Keratinocyte (primary cell): ENCODE data around the gene REEP6. TPM values are rescaled to one million over a fixed set of nuclear protein-coding genes. Genes with fewer than 3 reads are reported as not detected.

Experiments
- DNase-seq: peaks from one replicate; pipeline ENCODE4 v3.0.0-alpha.2; 2011; ENCODE audit warnings: low read depth, missing footprints, low spot score
- FAIRE-seq: peaks from 2 replicates; lab custom pipeline; 2011; peaks lifted over from hg19 to GRCh38; lab: Jason Lieb, UNC
- H2AFZ ChIP-seq: 2 replicates; pipeline ENCODE4 v1.6.0; 2012; ENCODE audit warnings: low read length, control low read depth, inconsistent platforms; ENCODE audit not compliant: control insufficient read depth
- H3K27ac ChIP-seq: 2 replicates; pipeline ENCODE4 v1.5.1; 2011; ENCODE audit warnings: low read length; ENCODE audit not compliant: control insufficient read depth, insufficient read depth
- H3K27me3 ChIP-seq: 3 replicates; pipeline ENCODE4 v1.6.0; 2011; ENCODE audit warnings: low read length; ENCODE audit not compliant: control insufficient read depth, insufficient read depth; ENCODE audit errors: extremely low read depth
- H3K36me3 ChIP-seq, 2 experiments: 2 replicates in 1 of 2; 3 replicates in 1 of 2; pipeline ENCODE4 v1.5.1; 2011; ENCODE audit warnings: low read length in 2 of 2, mild to moderate bottlenecking in 1 of 2; ENCODE audit not compliant: control insufficient read depth in 2 of 2, insufficient read depth in 2 of 2; ENCODE audit errors: extremely low read depth in 1 of 2
- H3K4me1 ChIP-seq: 3 replicates; pipeline ENCODE4 v1.5.1; 2011; ENCODE audit warnings: low read length; ENCODE audit not compliant: control insufficient read depth, insufficient read depth; ENCODE audit errors: extremely low read depth
- H3K4me2 ChIP-seq: 3 replicates; pipeline ENCODE4 v1.6.0; 2011; ENCODE audit warnings: low read depth, low read length; ENCODE audit not compliant: control insufficient read depth, insufficient read depth; ENCODE audit errors: extremely low read depth
- H3K4me3 ChIP-seq, 3 experiments: fragments of 200-600 bp in 1 of 3; sonication (generic) in 1 of 3; 2 replicates in 2 of 3; 3 replicates in 1 of 3; pipeline ENCODE4 v1.5.1; 2011 to 2016; ENCODE audit warnings: low read length in 3 of 3, mild to moderate bottlenecking in 3 of 3, control low read depth in 2 of 3, inconsistent platforms in 1 of 3, low read depth in 1 of 3, mixed read lengths in 1 of 3, mixed run types in 1 of 3, moderate library complexity in 1 of 3; ENCODE audit not compliant: control insufficient read depth in 2 of 3, insufficient read depth in 2 of 3; ENCODE audit errors: extremely low read depth in 1 of 3
- H3K79me2 ChIP-seq: 2 replicates; pipeline ENCODE4 v1.6.0; 2012; ENCODE audit warnings: low read length; ENCODE audit not compliant: control insufficient read depth, insufficient read depth
- H3K9ac ChIP-seq: 3 replicates; pipeline ENCODE4 v1.6.0; 2011; ENCODE audit warnings: low read length; ENCODE audit not compliant: control insufficient read depth, insufficient read depth; ENCODE audit errors: extremely low read depth
- H3K9me1 ChIP-seq: 3 replicates; pipeline ENCODE4 v1.6.0; 2011; ENCODE audit warnings: low read length; ENCODE audit not compliant: control insufficient read depth, insufficient read depth; ENCODE audit errors: extremely low read depth
- H3K9me3 ChIP-seq: 2 replicates; pipeline ENCODE4 v1.5.1; 2012; ENCODE audit warnings: low read depth, low read length; ENCODE audit not compliant: control insufficient read depth
- H4K20me1 ChIP-seq: 3 replicates; pipeline ENCODE4 v1.6.0; 2011; ENCODE audit warnings: low read length; ENCODE audit not compliant: control insufficient read depth, insufficient read depth; ENCODE audit errors: extremely low read depth
- CTCF ChIP-seq, 3 experiments: IDR thresholded peaks in 1 of 3; conservative IDR thresholded peaks in 1 of 3; optimal IDR thresholded peaks in 1 of 3; 2 replicates in 2 of 3; 3 replicates in 1 of 3; pipeline versions ENCODE3 to v1.5.1; 2011; ENCODE audit warnings: low read length in 3 of 3, mild to moderate bottlenecking in 3 of 3, moderate library complexity in 2 of 3, control low read depth in 1 of 3, inconsistent platforms in 1 of 3; ENCODE audit not compliant: insufficient read depth in 2 of 3; ENCODE audit errors: extremely low read depth in 1 of 3
- EZH2 ChIP-seq: IDR thresholded peaks from one replicate; pipeline ENCODE4 v1.6.1; 2012; ENCODE audit warnings: inconsistent platforms, mild to moderate bottlenecking, low read length, moderate library complexity
- dilution Hi-C: fragments of 300-500 bp; cut with MboI; formaldehyde crosslinking; loops from one replicate; pipeline ENCODE4 v1.7.0; 2020; ENCODE audit warnings: low sequenced_read_pairs; ENCODE audit not compliant: extremely low pct_ligation_motif_present
- polyA plus RNA-seq, 5 experiments: library from polyadenylated mRNA; depleted of rRNA in 3 of 5; stranded (reverse) in 3 of 5; stranded (forward) in 1 of 5; unstranded in 1 of 5; fragments of >200 nt; gene quantifications; 1 replicate in 1 of 5; 2 replicates in 3 of 5; 3 replicates in 1 of 5; pipeline versions ENCODE4 v1.2.1 to v1.2.3, GENCODE V29; 2011 to 2012; ENCODE audit warnings: missing spikeins in 2 of 5, low read depth in 1 of 5, low replicate concordance in 1 of 5

Gene REEP6
- polyA plus RNA-seq, 1 donor (not counting 4 experiments of a cell fraction or from before 2014, with no cell fraction given) = 1.2 TPM

GRCh38 chr19:1472231-1473084 lies 18.5 kb upstream of the REEP6 start:
- no peak overlapping the region for H3K4me2 ChIP-seq
- H3K4me3 ChIP-seq = no peak overlapping the region
- H3K27ac ChIP-seq = no peak overlapping the region
- dilution Hi-C loops = no loop called here
- peaks cover 15% of the 10 kb centered on the region for H3K79me2 ChIP-seq
- H3K27me3 ChIP-seq = peaks cover 33% of the 10 kb centered on the region
- peaks cover 8% of the 10 kb centered on the region for H3K9me1 ChIP-seq
- H3K9ac ChIP-seq = no peak overlapping the region
- no peak for DNase-seq
- peaks cover 9% of the 10 kb centered on the region for H4K20me1 ChIP-seq
- no peak overlapping the region for H2AFZ ChIP-seq
- no peak for FAIRE-seq
- H3K36me3 ChIP-seq = peaks cover 5 to 14% of the 10 kb centered on the region in 2 experiments
- TF ChIP-seq CTCF (optimal IDR thresholded peaks at IDR 0.05 in 1 of 3, IDR thresholded peaks at IDR 0.05 in 1 of 3, conservative IDR thresholded peaks at IDR 0.05 in 1 of 3; ENCODE audit: extremely low read depth in 1 of 3, insufficient read depth in 2 of 3, low read length in 3 of 3) (no peak), EZH2 (no peak)
- no peaks in the 10 kb centered on the region for H3K9me3 ChIP-seq
- H3K4me1 ChIP-seq = peaks cover 12% of the 10 kb centered on the region

GRCh38 chr19:1473085-1473851 lies 17.7 kb upstream of the REEP6 start:
- FAIRE-seq (no peak), DNase-seq (no peak)
- Histone ChIP-seq H3K9me1 (peaks cover 8% of the 10 kb centered on the region), H3K4me2 (no peak overlapping the region), H3K9ac (no peak overlapping the region), H3K4me3 (no peak overlapping the region), H3K36me3 (peaks cover 5 to 15% of the 10 kb centered on the region in 2 experiments), H3K4me1 (peaks cover 18% of the 10 kb centered on the region), H2AFZ (no peak overlapping the region), H3K27me3 (peaks cover 25% of the 10 kb centered on the region), H3K27ac (no peak overlapping the region), H4K20me1 (peaks cover 9% of the 10 kb centered on the region), H3K79me2 (peaks cover 20% of the 10 kb centered on the region), H3K9me3 (no peaks in the 10 kb centered on the region)
- TF ChIP-seq EZH2 (no peak), CTCF (optimal IDR thresholded peaks at IDR 0.05 in 1 of 3, IDR thresholded peaks at IDR 0.05 in 1 of 3, conservative IDR thresholded peaks at IDR 0.05 in 1 of 3; ENCODE audit: extremely low read depth in 1 of 3, insufficient read depth in 2 of 3, low read length in 3 of 3) (no peak)
- dilution Hi-C loops = no loop called here
